Mucosa of descending colon (tissue), 3 donors: ENCODE measurements around the gene FABP6. TPM values are rescaled to one million over a fixed set of nuclear protein-coding genes. Genes with fewer than 3 reads are reported as not detected.

Experiments used
- ATAC-seq: fragments of 200-7000 bp; cut with Tn5 transposase; one replicate; pipeline ENCODE4 v1.9.1; 2020; ENCODE audit warnings: mild to moderate bottlenecking, moderate library complexity
- DNase-seq, 3 donors: peaks; one replicate each; pipeline ENCODE4 v3.0.0-alpha.2; 2020
- H3K36me3 ChIP-seq: fragments of 200-600 bp; one replicate; pipeline ENCODE4 v1.8.0; 2021; ENCODE audit warnings: low read depth, mild to moderate bottlenecking
- H3K4me1 ChIP-seq: fragments of 200-600 bp; one replicate; pipeline ENCODE4 v1.8.0; 2021; ENCODE audit warnings: low read depth, mild to moderate bottlenecking
- H3K4me3 ChIP-seq: fragments of 200-600 bp; one replicate; pipeline ENCODE4 v1.8.0; 2021; ENCODE audit warnings: mild to moderate bottlenecking
- H3K9me3 ChIP-seq: fragments of 200-600 bp; one replicate; pipeline ENCODE4 v1.8.0; 2021; ENCODE audit warnings: mild to moderate bottlenecking
- CTCF ChIP-seq: fragments of 200-600 bp; IDR thresholded peaks from one replicate; pipeline ENCODE4 v1.8.0; 2022; ENCODE audit warnings: antibody characterized with exemption, mild to moderate bottlenecking
- intact Hi-C, 2 donors: fragments of 100-400 bp; cut with DNase I in 1 of 2; cut with micrococcal nuclease in 1 of 2; formaldehyde crosslinking; loops; one replicate each; pipeline versions ENCODE4 v1.11.0 to v1.11.1; 2022; cut with DNase I, micrococcal nuclease
- total RNA-seq, 3 donors: library from RNA; stranded (reverse); fragmentation: NEBNext Ultra II Directional in 2 of 3; extraction: Animal tissue kit (Norgen Biotek cat#: 25700) in 2 of 3; gene quantifications; one replicate each; pipeline versions ENCODE4 v1.2.1 to v1.2.4, GENCODE V29; 2021 to 2023
- donor health status: DM: no; HTN: no; CAD: no; lungs with moderate emphysema.
- donor health status: DM: no; HTN: no; CAD: no.
- donor health status: DM: no; HTN: yes; CAD: no.

Gene FABP6
- total RNA-seq, 3 donors from 2014 or later: not detected

- peak; percentile 91 for ATAC-seq
- Histone ChIP-seq H3K36me3 (no peaks in the 10 kb centered on the region), H3K4me1 (peaks cover 26% of the 10 kb centered on the region), H3K4me3 (no peak overlapping the region), H3K9me3 (no peaks in the 10 kb centered on the region)
- DNase-seq: peak; percentile 71 to 77 (median 73)
- no peak for TF ChIP-seq CTCF
- intact Hi-C loops: no loop called here
Measured at GRCh38 chr5:160280384-160281095, 51.2 kb downstream of the FABP6 start.

- ATAC-seq: peak; percentile 57
- Histone ChIP-seq H3K36me3 (no peaks in the 10 kb centered on the region), H3K4me3 (no peak overlapping the region), H3K4me1 (peaks cover 33% of the 10 kb centered on the region), H3K9me3 (no peaks in the 10 kb centered on the region)
- no peak for TF ChIP-seq CTCF
- DNase-seq: no peak
- intact Hi-C loops: no loop called here
Measured at GRCh38 chr5:160281275-160281674, 52.0 kb downstream of the FABP6 start.

- no peaks in the 10 kb centered on the region for H3K36me3 ChIP-seq
- H3K9me3 ChIP-seq: no peaks in the 10 kb centered on the region
- intact Hi-C loops: no loop called here
- TF ChIP-seq CTCF: no peak
- ATAC-seq (peak; percentile 62), DNase-seq (peak in 1 of 3 donors; percentile 37)
- H3K4me3 ChIP-seq: no peak overlapping the region
- H3K4me1 ChIP-seq: peaks cover 41% of the 10 kb centered on the region
Measured at GRCh38 chr5:160284291-160284873, 55.1 kb downstream of the FABP6 start.

GRCh38 chr5:160285316-160285715 lies 56.0 kb downstream of the FABP6 start:
- no peak for ATAC-seq
- Histone ChIP-seq H3K36me3 (no peaks in the 10 kb centered on the region), H3K4me1 (peaks cover 38% of the 10 kb centered on the region), H3K9me3 (no peaks in the 10 kb centered on the region), H3K4me3 (no peak overlapping the region)
- DNase-seq: no peak
- intact Hi-C loops: no loop called here
- TF ChIP-seq CTCF: no peak

GRCh38 chr5:160286947-160287346 lies 57.6 kb downstream of the FABP6 start:
- Histone ChIP-seq H3K4me1 (peaks cover 29% of the 10 kb centered on the region), H3K36me3 (no peaks in the 10 kb centered on the region), H3K9me3 (no peaks in the 10 kb centered on the region), H3K4me3 (no peak overlapping the region)
- ATAC-seq (no peak), DNase-seq (no peak)
- TF ChIP-seq CTCF: no peak
- intact Hi-C loops: no loop called here
